GM23338 (cell line): Measurements from ENCODE around the gene JUP. TPM values are rescaled to one million over a fixed set of nuclear protein-coding genes. Genes with fewer than 3 reads are reported as not detected.
A peak's percentile ranks its signal among the peaks of the same experiment; 100 is the strongest.

Experiments
- ATAC-seq: fragments of 200-7000 bp; cut with Tn5 transposase; 3 replicates; pipeline ENCODE4 v1.9.1; 2020
- DNase-seq: peaks from one replicate; pipeline ENCODE4 v3.0.0-alpha.2; 2015; ENCODE audit warnings: low spot score
- H2AFZ ChIP-seq: fragments of 200-600 bp; sonication (generic); 2 replicates; pipeline ENCODE4 v1.8.0; 2016; ENCODE audit warnings: antibody characterized with exemption, mild to moderate bottlenecking, moderate library complexity
- H3F3A ChIP-seq: fragments of 200-600 bp; sonication (generic); replicated peaks from 2 replicates; pipeline ENCODE4 v1.8.0; 2017; ENCODE audit warnings: antibody characterized with exemption, mixed run types, low read depth
- H3K27ac ChIP-seq: fragments of 200-600 bp; sonication (generic); 2 replicates; pipeline ENCODE4 v1.6.1; 2016; ENCODE audit warnings: low read depth
- H3K27me3 ChIP-seq: fragments of 200-600 bp; sonication (generic); 2 replicates; pipeline ENCODE4 v1.8.0; 2016; ENCODE audit warnings: mild to moderate bottlenecking, mixed run types, moderate library complexity; ENCODE audit not compliant: insufficient read depth
- H3K36me3 ChIP-seq: fragments of 200-600 bp; sonication (generic); 2 replicates; pipeline ENCODE4 v1.8.0; 2016; ENCODE audit warnings: mild to moderate bottlenecking; ENCODE audit not compliant: insufficient read depth
- H3K4me1 ChIP-seq: fragments of 200-600 bp; sonication (generic); 2 replicates; pipeline ENCODE4 v1.8.0; 2016; ENCODE audit warnings: mild to moderate bottlenecking, moderate library complexity; ENCODE audit not compliant: insufficient read depth
- H3K4me2 ChIP-seq: fragments of 200-600 bp; sonication (generic); 2 replicates; pipeline ENCODE4 v1.7.1; 2017; ENCODE audit warnings: mixed run types
- H3K4me3 ChIP-seq: fragments of 200-600 bp; sonication (generic); 2 replicates; pipeline ENCODE4 v1.6.1; 2016; ENCODE audit warnings: mixed run types
- H3K79me2 ChIP-seq: fragments of 200-600 bp; sonication (generic); replicated peaks from 2 replicates; pipeline ENCODE4 v1.8.0; 2017; ENCODE audit warnings: mild to moderate bottlenecking; ENCODE audit not compliant: insufficient read depth
- H3K9me2 ChIP-seq: fragments of 200-600 bp; sonication (generic); 2 replicates; pipeline ENCODE4 v1.8.0; 2017; ENCODE audit not compliant: insufficient read depth
- H4K20me1 ChIP-seq: fragments of 200-600 bp; sonication (generic); replicated peaks from 2 replicates; pipeline ENCODE4 v1.8.0; 2017; ENCODE audit warnings: mild to moderate bottlenecking; ENCODE audit not compliant: insufficient read depth
- H3K27ac Mint-ChIP-seq: 2 replicates; pipeline ENCODE4 v1.8.0; 2020; ENCODE audit warnings: inconsistent platforms, mild to moderate bottlenecking, moderate library complexity, mixed read lengths
- H3K27me3 Mint-ChIP-seq: 3 replicates; pipeline ENCODE4 v1.8.0; 2022; ENCODE audit warnings: low read depth, mild to moderate bottlenecking, moderate library complexity, mixed read lengths, inconsistent platforms; ENCODE audit not compliant: insufficient read depth, poor library complexity
- H3K36me3 Mint-ChIP-seq: 3 replicates; pipeline ENCODE4 v1.8.0; 2021; ENCODE audit warnings: low read depth, mild to moderate bottlenecking, inconsistent platforms, moderate library complexity, mixed read lengths
- H3K4me1 Mint-ChIP-seq: 3 replicates; pipeline ENCODE4 v1.8.0; 2020; ENCODE audit warnings: mild to moderate bottlenecking, inconsistent platforms, mixed read lengths
- H3K4me3 Mint-ChIP-seq: 3 replicates; pipeline ENCODE4 v1.8.0; 2021; ENCODE audit warnings: moderate library complexity, mild to moderate bottlenecking, inconsistent platforms, mixed read lengths
- H3K9me3 Mint-ChIP-seq: 3 replicates; pipeline ENCODE4 v1.8.0; 2020; ENCODE audit warnings: moderate library complexity, mild to moderate bottlenecking, inconsistent platforms, mixed read lengths
- EZH2phosphoT487 ChIP-seq: fragments of 200-600 bp; sonication (generic); IDR thresholded peaks from one replicate; pipeline ENCODE4 v1.8.1; 2018; ENCODE audit warnings: antibody characterized with exemption; ENCODE audit not compliant: unreplicated experiment
- JUNB ChIP-seq: IDR thresholded peaks from one replicate; pipeline ENCODE4 v1.6.1; 2016; ENCODE audit warnings: antibody characterized with exemption; ENCODE audit not compliant: unreplicated experiment
- POLR2AphosphoS5 ChIP-seq: IDR thresholded peaks from 2 replicates; pipeline ENCODE4 v1.6.1; 2016; ENCODE audit warnings: antibody characterized with exemption, low read depth
- STAT1 ChIP-seq: IDR thresholded peaks from one replicate; pipeline ENCODE4 v1.6.1; 2016; ENCODE audit warnings: antibody characterized with exemption; ENCODE audit not compliant: unreplicated experiment
- ZNF114 ChIP-seq: fragments of 250-450 bp; sonication (Bioruptor Pico); IDR thresholded peaks from 2 replicates; pipeline ENCODE4 v1.5.0; 2020; ENCODE audit warnings: mild to moderate bottlenecking, moderate library complexity
- polyA plus RNA-seq: library from polyadenylated mRNA; unstranded; fragments of >200 nt; fragmentation: Nextera tagmentation; extraction: Ambion mirVana; gene quantifications from 2 replicates; pipeline ENCODE4 v1.2.1, GENCODE V29; 2016
- total RNA-seq: library from RNA; depleted of rRNA; stranded (reverse); fragments of >200 nt; shearing (Covaris generic); gene quantifications from 2 replicates; pipeline ENCODE4 v1.2.3, GENCODE V29; 2014
- TF ChIP-seq, protein P1 (sequence below): IDR thresholded peaks from one replicate; pipeline ENCODE4 v1.6.1; 2018; ENCODE audit warnings: antibody characterized with exemption; ENCODE audit not compliant: unreplicated experiment
- TF ChIP-seq, protein P2 (sequence below): fragments of 250-450 bp; sonication (Bioruptor Pico); IDR thresholded peaks from 2 replicates; pipeline ENCODE4 v1.5.0; 2020; ENCODE audit warnings: mild to moderate bottlenecking, moderate library complexity

JUP gene
- total and polyA plus RNA-seq, 2 experiments from 2014 or later = 45.5 to 177 TPM

DNA sequence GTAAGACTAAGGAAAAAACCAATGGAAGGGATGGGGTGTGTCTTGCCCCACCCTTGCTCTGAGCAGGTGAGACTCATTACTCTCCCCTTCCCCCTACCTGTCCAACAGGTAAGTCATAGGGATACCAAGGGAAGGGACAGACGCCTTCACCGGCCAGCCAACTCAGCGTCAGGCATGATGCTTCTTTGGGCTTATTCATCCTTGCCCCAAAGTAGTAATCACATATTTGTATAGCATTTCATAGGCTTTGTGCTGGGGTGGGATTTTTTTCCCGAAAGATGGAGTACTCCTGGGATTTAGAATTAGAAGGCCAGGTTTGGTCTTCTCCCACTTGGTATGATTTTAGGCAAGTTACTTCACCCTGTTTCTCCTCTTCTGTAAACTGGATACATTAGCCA is 509 bp upstream of the JUP start:
- H3K4me1 ChIP-seq = peaks cover 18% of the 10 kb centered on the region
- peaks cover 34% of the 10 kb centered on the region for H3K27me3 Mint-ChIP-seq
- no peak overlapping the region; the same call in 1 of the 2 replicates for H3K27ac Mint-ChIP-seq
- H3K4me2 ChIP-seq = 0 out of 2 replicates have a peak overlapping the region, but pooled peaks have one; percentile 15
- H3K27ac ChIP-seq = no peak overlapping the region
- no peak for DNase-seq
- peaks cover 21% of the 10 kb centered on the region for H3K79me2 ChIP-seq
- no peak for ATAC-seq
- no peaks in the 10 kb centered on the region for H3K9me3 Mint-ChIP-seq
- peak overlapping the region; percentile 86 for H3K4me3 Mint-ChIP-seq
- no peaks in the 10 kb centered on the region; the same call in 2 of the 3 replicates for H3K36me3 Mint-ChIP-seq
- H2AFZ ChIP-seq = no peak overlapping the region
- TF ChIP-seq POLR2AphosphoS5 (no peak), ZNF114 (CRISPR knock-in tag) (no peak), JUNB (no peak), STAT1 (no peak), EZH2phosphoT487 (no peak)
- TF ChIP-seq, protein P1, sequence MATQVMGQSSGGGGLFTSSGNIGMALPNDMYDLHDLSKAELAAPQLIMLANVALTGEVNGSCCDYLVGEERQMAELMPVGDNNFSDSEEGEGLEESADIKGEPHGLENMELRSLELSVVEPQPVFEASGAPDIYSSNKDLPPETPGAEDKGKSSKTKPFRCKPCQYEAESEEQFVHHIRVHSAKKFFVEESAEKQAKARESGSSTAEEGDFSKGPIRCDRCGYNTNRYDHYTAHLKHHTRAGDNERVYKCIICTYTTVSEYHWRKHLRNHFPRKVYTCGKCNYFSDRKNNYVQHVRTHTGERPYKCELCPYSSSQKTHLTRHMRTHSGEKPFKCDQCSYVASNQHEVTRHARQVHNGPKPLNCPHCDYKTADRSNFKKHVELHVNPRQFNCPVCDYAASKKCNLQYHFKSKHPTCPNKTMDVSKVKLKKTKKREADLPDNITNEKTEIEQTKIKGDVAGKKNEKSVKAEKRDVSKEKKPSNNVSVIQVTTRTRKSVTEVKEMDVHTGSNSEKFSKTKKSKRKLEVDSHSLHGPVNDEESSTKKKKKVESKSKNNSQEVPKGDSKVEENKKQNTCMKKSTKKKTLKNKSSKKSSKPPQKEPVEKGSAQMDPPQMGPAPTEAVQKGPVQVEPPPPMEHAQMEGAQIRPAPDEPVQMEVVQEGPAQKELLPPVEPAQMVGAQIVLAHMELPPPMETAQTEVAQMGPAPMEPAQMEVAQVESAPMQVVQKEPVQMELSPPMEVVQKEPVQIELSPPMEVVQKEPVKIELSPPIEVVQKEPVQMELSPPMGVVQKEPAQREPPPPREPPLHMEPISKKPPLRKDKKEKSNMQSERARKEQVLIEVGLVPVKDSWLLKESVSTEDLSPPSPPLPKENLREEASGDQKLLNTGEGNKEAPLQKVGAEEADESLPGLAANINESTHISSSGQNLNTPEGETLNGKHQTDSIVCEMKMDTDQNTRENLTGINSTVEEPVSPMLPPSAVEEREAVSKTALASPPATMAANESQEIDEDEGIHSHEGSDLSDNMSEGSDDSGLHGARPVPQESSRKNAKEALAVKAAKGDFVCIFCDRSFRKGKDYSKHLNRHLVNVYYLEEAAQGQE = no peak
- TF ChIP-seq, protein P2, sequence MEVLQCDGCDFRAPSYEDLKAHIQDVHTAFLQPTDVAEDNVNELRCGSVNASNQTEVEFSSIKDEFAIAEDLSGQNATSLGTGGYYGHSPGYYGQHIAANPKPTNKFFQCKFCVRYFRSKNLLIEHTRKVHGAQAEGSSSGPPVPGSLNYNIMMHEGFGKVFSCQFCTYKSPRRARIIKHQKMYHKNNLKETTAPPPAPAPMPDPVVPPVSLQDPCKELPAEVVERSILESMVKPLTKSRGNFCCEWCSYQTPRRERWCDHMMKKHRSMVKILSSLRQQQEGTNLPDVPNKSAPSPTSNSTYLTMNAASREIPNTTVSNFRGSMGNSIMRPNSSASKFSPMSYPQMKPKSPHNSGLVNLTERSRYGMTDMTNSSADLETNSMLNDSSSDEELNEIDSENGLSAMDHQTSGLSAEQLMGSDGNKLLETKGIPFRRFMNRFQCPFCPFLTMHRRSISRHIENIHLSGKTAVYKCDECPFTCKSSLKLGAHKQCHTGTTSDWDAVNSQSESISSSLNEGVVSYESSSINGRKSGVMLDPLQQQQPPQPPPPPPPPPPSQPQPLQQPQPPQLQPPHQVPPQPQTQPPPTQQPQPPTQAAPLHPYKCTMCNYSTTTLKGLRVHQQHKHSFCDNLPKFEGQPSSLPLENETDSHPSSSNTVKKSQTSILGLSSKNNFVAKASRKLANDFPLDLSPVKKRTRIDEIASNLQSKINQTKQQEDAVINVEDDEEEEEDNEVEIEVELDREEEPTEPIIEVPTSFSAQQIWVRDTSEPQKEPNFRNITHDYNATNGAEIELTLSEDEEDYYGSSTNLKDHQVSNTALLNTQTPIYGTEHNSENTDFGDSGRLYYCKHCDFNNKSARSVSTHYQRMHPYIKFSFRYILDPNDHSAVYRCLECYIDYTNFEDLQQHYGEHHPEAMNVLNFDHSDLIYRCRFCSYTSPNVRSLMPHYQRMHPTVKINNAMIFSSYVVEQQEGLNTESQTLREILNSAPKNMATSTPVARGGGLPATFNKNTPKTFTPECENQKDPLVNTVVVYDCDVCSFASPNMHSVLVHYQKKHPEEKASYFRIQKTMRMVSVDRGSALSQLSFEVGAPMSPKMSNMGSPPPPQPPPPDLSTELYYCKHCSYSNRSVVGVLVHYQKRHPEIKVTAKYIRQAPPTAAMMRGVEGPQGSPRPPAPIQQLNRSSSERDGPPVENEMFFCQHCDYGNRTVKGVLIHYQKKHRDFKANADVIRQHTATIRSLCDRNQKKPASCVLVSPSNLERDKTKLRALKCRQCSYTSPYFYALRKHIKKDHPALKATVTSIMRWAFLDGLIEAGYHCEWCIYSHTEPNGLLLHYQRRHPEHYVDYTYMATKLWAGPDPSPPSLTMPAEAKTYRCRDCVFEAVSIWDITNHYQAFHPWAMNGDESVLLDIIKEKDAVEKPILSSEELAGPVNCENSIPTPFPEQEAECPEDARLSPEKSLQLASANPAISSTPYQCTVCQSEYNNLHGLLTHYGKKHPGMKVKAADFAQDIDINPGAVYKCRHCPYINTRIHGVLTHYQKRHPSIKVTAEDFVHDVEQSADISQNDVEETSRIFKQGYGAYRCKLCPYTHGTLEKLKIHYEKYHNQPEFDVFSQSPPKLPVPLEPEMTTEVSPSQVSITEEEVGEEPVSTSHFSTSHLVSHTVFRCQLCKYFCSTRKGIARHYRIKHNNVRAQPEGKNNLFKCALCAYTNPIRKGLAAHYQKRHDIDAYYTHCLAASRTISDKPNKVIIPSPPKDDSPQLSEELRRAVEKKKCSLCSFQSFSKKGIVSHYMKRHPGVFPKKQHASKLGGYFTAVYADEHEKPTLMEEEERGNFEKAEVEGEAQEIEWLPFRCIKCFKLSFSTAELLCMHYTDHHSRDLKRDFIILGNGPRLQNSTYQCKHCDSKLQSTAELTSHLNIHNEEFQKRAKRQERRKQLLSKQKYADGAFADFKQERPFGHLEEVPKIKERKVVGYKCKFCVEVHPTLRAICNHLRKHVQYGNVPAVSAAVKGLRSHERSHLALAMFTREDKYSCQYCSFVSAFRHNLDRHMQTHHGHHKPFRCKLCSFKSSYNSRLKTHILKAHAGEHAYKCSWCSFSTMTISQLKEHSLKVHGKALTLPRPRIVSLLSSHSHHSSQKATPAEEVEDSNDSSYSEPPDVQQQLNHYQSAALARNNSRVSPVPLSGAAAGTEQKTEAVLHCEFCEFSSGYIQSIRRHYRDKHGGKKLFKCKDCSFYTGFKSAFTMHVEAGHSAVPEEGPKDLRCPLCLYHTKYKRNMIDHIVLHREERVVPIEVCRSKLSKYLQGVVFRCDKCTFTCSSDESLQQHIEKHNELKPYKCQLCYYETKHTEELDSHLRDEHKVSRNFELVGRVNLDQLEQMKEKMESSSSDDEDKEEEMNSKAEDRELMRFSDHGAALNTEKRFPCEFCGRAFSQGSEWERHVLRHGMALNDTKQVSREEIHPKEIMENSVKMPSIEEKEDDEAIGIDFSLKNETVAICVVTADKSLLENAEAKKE (CRISPR knock-in tag) = no peak
- no peak overlapping the region for H3K4me3 ChIP-seq
- peaks cover 32% of the 10 kb centered on the region for H3K4me1 Mint-ChIP-seq
- no peaks in the 10 kb centered on the region for H3K36me3 ChIP-seq
- H4K20me1 ChIP-seq = no peaks in the 10 kb centered on the region
- peaks cover 12% of the 10 kb centered on the region; the same call in 1 of the 2 replicates for H3F3A ChIP-seq
- peaks cover 4% of the 10 kb centered on the region; the same call in 1 of the 2 replicates for H3K27me3 ChIP-seq
- no peaks in the 10 kb centered on the region for H3K9me2 ChIP-seq
